ENCODE data around the gene RFC5.

GRCh38 chr12:118032188-118032587, 15.7 kb downstream of the RFC5 start:
- no peak for TF ChIP-seq CTCF (IDR thresholded peaks at IDR 0.05)
- no peak for TF ChIP-seq POLR2A (IDR thresholded peaks at IDR 0.05)
